Natural killer cell treated with Interleukin-12 subunit alpha and Interleukin-12 subunit beta and Interleukin-15 and Interleukin-18, amount 100 ng/mL, for 72 hours (primary cell): ENCODE data around the gene ENAM. TPM values are rescaled to one million over a fixed set of nuclear protein-coding genes. Genes with fewer than 3 reads are reported as not detected.
"Not testable (repeated sequence)": the region's sequence is repeated elsewhere in the genome, so short reads cannot be mapped to it uniquely, and the experiment has no call there.

Experiments
- ATAC-seq, 2 donors: fragments of 150-1000 bp; cut with Tn5 transposase in 1 of 2; sonication (Bioruptor Pico), chemical (Tn5 transposase) in 1 of 2; 2 replicates each; pipeline ENCODE4 v1.10.0; 2021
- DNase-seq: peaks from one replicate; pipeline ENCODE4 v3.0.0; 2022; ENCODE audit warnings: low spot score
- H3K27ac Mint-ChIP-seq, 2 donors: 1 replicate in 1 of 2; 2 replicates in 1 of 2; pipeline ENCODE4 v1.8.0; 2022; ENCODE audit warnings: mixed read lengths in 2 of 2, mild to moderate bottlenecking in 1 of 2, moderate library complexity in 1 of 2
- H3K27me3 Mint-ChIP-seq, 2 donors: 1 replicate in 1 of 2; 2 replicates in 1 of 2; pipeline ENCODE4 v1.8.0; 2022; ENCODE audit warnings: mixed read lengths in 2 of 2
- H3K36me3 Mint-ChIP-seq: one replicate; pipeline ENCODE4 v1.8.0; 2022; ENCODE audit warnings: mixed read lengths
- H3K4me1 Mint-ChIP-seq, 2 donors: 1 replicate in 1 of 2; 2 replicates in 1 of 2; pipeline ENCODE4 v1.8.0; 2022; ENCODE audit warnings: low read depth in 2 of 2, mixed read lengths in 2 of 2, mild to moderate bottlenecking in 1 of 2
- H3K4me3 Mint-ChIP-seq: one replicate; pipeline ENCODE4 v1.8.0; 2022; ENCODE audit warnings: mixed read lengths
- H3K9me3 Mint-ChIP-seq: 2 replicates; pipeline ENCODE4 v1.8.0; 2022; ENCODE audit warnings: mixed read lengths
- total RNA-seq, 2 donors: library from RNA; stranded (reverse); gene quantifications; one replicate each; pipeline ENCODE4 v1.2.3, GENCODE V29; 2022

Gene ENAM
- total RNA-seq, 2 donors from 2014 or later: not detected

- H3K36me3 Mint-ChIP-seq, H3K4me3 Mint-ChIP-seq, H3K27ac Mint-ChIP-seq, H3K4me1 Mint-ChIP-seq, H3K27me3 Mint-ChIP-seq, ATAC-seq, H3K9me3 Mint-ChIP-seq, DNase-seq: not testable (repeated sequence)
These were observed 22.2 kb downstream of the ENAM start for GRCh38 chr4:70650741-70651140.

GRCh38 chr4:70651864-70652506 lies 23.4 kb downstream of the ENAM start:
- ATAC-seq: no peak
- no peak for DNase-seq
- no peaks in the 10 kb centered on the region for H3K4me1 Mint-ChIP-seq
- H3K9me3 Mint-ChIP-seq: no peaks in the 10 kb centered on the region
- H3K36me3 Mint-ChIP-seq: no peaks in the 10 kb centered on the region
- H3K27ac Mint-ChIP-seq: no peak overlapping the region
- H3K27me3 Mint-ChIP-seq: peaks cover 7 to 8% of the 10 kb centered on the region in 2 donors
- no peak overlapping the region for H3K4me3 Mint-ChIP-seq

GRCh38 chr4:70654605-70655011 lies 26.1 kb downstream of the ENAM start:
- H3K27me3 Mint-ChIP-seq: peaks cover 9 to 19% of the 10 kb centered on the region in 2 donors
- no peak for ATAC-seq
- H3K4me3 Mint-ChIP-seq: no peak overlapping the region
- H3K9me3 Mint-ChIP-seq: no peaks in the 10 kb centered on the region
- no peak for DNase-seq
- H3K4me1 Mint-ChIP-seq: peaks cover 0 to 6% of the 10 kb centered on the region in 2 donors
- no peak overlapping the region for H3K27ac Mint-ChIP-seq
- H3K36me3 Mint-ChIP-seq: no peaks in the 10 kb centered on the region

DNA sequence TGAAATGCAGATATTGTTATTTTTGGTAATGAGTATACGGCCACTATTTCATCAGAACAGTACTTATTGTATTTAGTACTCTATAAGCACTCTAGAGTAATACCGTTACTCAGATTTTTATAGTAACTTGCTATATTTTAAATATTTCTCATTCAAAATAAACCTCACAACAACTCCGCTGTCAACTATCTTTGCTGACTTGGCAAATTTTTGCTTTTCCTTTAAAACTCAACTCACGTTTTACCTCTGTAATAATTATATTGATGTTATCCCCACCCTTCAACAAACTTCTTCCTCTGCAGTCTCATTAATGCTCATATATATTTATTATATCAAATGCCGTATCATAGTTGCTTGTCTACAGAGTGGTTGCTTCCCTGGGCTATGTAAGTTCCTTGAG lies 28.8 kb downstream of the ENAM start:
- H3K27ac Mint-ChIP-seq: no peak overlapping the region
- H3K4me1 Mint-ChIP-seq: peaks cover 0 to 6% of the 10 kb centered on the region in 2 donors
- H3K4me3 Mint-ChIP-seq: no peak overlapping the region
- no peak for DNase-seq
- no peaks in the 10 kb centered on the region for H3K36me3 Mint-ChIP-seq
- no peak for ATAC-seq
- H3K9me3 Mint-ChIP-seq: no peaks in the 10 kb centered on the region
- H3K27me3 Mint-ChIP-seq: peaks cover 9 to 19% of the 10 kb centered on the region in 2 donors

DNA sequence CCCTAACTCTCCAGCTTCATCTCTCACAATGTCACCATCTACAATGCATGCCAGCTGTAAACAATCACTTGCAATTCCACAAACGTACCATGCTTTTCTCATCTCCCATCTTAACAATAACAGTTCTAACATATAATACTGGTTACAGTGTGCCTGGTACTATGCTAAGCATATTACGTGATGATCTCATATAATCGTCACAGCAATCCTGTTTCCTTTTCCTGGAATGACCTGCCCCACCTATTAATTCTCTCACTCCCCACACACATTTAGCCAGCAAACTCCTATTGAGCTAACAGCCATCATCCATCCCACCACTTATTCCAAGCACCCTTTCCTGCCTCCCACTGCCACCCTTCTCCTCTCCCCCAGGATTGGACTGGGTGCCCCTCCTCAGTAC lies 29.9 kb downstream of the ENAM start:
- Mint-ChIP-seq H3K9me3 (no peaks in the 10 kb centered on the region), H3K4me1 (peaks cover 0 to 6% of the 10 kb centered on the region in 2 donors), H3K36me3 (no peaks in the 10 kb centered on the region), H3K4me3 (no peak overlapping the region), H3K27ac (no peak overlapping the region), H3K27me3 (peaks cover 8 to 19% of the 10 kb centered on the region in 2 donors)
- ATAC-seq (no peak), DNase-seq (no peak)

DNA sequence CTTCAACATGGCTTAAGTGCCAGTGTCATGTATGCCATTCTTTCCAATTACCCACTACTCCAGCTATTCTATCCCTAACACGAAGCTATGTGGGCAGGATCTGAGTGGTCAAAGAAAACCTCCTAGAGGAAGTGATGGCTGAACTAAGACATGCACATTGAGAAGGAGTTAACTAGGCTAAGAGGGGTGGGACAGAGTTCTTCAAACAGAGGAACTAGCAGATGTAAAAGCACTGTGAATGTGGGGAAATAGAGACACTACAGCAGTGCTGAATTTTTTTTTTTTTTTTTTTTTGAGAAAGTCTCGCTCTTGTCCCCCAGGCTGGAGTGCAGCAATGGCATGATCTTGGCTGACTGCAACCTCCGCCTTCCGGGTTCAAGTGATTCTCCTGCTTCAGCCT lies 31.6 kb downstream of the ENAM start:
- Mint-ChIP-seq H3K27ac (no peak overlapping the region), H3K4me3 (no peak overlapping the region), H3K36me3 (no peaks in the 10 kb centered on the region), H3K9me3 (no peaks in the 10 kb centered on the region), H3K27me3 (peaks cover 6 to 12% of the 10 kb centered on the region in 2 donors), H3K4me1 (peaks cover 0 to 6% of the 10 kb centered on the region in 2 donors)
- ATAC-seq: no peak
- no peak for DNase-seq

- H3K4me1 Mint-ChIP-seq, H3K27ac Mint-ChIP-seq, H3K9me3 Mint-ChIP-seq, DNase-seq, H3K4me3 Mint-ChIP-seq, H3K36me3 Mint-ChIP-seq: not testable (repeated sequence)
- H3K27me3 Mint-ChIP-seq: peaks cover 6 to 12% of the 10 kb centered on the region in 2 donors
- peak in 1 of 2 donors; percentile 62 for ATAC-seq
These were observed 32.9 kb downstream of the ENAM start for GRCh38 chr4:70661309-70661922.

DNA sequence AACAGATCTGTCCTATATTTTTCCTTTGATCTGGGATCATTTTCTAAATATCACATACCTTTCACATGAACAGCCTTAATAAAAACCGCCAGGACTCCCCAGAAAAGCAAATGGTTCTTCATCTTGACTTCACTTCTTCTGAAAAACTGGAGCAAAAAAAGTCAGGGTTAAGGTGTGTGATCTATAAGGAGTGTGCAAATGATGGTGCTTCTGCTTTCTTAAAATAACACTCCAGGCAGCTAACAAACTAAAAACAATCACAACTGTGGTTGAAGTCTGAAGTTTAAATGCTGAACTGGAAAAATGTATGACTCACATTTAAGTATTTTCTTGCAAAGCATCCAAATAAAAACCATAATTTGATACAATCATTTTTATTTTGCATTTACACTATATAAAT lies 37.8 kb downstream of the ENAM start, which contains the start of gene JCHAIN:
Gene JCHAIN (minus strand): TSS at position 140 of the 400 bp plus-strand sequence. CDS start 18 bp downstream, at position 122.
- H3K27ac Mint-ChIP-seq: no peak within 1 kb of the TSS
- ATAC-seq: no peak
- no peaks in the 10 kb centered on the region for H3K9me3 Mint-ChIP-seq
- no peak for DNase-seq
- H3K27me3 Mint-ChIP-seq: peaks cover 10 to 14% of the 10 kb centered on the region in 2 donors
- H3K36me3 Mint-ChIP-seq: no peaks in the 10 kb centered on the region
- H3K4me1 Mint-ChIP-seq: no peaks in the 10 kb centered on the region
- no peak within 1 kb of the TSS for H3K4me3 Mint-ChIP-seq

DNA sequence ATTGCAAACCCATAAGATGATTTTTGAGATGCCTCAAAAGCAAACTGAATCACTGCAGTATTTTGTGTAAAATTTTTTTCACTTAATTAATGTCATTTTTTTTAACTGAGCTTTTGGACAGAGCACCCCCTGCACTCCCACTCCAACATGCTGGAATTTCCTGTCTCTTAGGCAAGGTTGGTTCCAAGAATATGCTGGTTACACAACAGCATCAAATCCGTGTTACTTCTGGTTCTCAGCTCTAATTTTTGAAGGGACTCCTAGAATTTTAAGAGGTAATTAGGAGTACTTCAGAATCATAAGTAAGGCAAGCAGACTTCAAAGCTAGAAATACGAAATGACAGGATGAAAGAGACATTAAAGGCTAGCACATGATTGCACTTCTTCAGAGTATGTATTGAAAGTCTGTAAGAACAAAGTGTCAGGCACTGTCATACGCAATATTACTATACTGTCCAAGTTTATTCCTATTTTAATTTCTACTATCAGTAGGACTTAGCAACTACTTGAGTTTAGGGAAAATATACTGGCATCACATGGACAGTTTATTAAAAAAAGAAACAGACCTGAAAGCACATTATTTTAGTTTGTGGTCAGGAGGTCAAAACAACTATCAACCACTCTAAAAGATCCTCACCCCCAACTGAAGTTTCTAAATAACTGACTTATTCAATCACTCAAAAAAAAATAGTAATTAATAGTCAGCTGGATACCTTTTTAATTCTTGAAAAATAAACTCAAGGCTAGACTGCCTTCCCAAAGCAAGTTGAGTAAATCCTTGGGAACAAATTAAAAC lies 39.4 kb downstream of the ENAM start:
- Mint-ChIP-seq H3K27ac (no peak overlapping the region), H3K4me1 (no peaks in the 10 kb centered on the region), H3K27me3 (peaks cover 12 to 15% of the 10 kb centered on the region in 2 donors), H3K9me3 (no peaks in the 10 kb centered on the region), H3K36me3 (no peaks in the 10 kb centered on the region), H3K4me3 (no peak overlapping the region)
- ATAC-seq: no peak
- DNase-seq: no peak

DNA sequence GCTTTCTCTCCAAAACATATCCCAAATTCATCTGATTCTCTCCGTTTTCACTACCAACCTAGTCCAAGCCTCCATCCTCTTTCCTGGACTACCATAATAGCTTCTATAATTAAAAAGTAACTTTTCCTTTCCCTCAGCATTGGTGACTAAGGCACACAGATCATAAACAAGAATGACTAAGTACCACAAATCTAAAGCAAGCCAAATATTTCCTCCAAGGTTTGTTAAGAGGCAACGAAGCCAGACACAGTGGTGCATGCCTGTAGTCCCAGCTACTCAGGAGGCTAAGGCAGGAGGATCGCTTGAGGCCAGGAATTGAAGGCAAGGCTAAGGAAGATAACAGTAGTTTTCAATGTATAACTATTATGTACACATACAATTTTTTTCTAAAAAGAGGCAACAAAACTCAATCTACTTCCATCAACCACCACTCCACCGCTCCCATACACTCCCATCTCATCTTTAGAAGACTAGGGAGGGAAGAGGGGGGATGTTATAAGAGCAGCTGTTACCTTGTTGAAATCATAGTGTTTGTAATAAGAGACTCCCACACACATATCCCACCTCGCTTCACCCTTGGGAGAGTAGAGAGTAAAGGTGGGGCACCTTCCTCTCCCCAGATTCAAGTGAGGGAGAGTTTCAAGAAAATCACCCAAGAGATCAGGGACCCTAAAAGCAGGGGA lies 41.9 kb downstream of the ENAM start:
- Mint-ChIP-seq H3K27ac (no peak overlapping the region), H3K9me3 (no peaks in the 10 kb centered on the region), H3K36me3 (no peaks in the 10 kb centered on the region), H3K4me1 (no peaks in the 10 kb centered on the region), H3K4me3 (no peak overlapping the region), H3K27me3 (peaks cover 15 to 23% of the 10 kb centered on the region in 2 donors)
- DNase-seq (no peak), ATAC-seq (no peak)

DNA sequence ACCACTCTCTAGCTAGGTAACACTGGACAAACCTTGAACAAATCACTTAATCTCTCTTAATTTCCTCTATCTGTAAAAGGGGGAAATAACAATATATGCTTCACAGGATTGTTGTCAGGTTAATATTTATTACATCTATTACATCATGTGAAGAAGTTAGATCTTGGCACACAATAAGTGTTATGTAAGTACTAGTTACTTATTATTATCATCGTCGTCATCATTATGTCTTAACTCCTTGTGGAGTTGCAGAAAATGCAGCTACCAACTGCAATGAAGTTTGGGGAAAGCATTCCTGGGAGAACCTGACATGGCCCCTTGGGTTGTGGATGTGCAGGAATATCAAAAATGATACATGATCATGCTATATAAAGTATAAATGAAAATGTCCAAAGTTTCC lies 42.5 kb downstream of the ENAM start:
- Mint-ChIP-seq H3K27ac (no peak overlapping the region), H3K4me1 (no peaks in the 10 kb centered on the region), H3K36me3 (no peaks in the 10 kb centered on the region)

GRCh38 chr4:70674191-70674590 lies 45.6 kb downstream of the ENAM start:
- H3K27ac Mint-ChIP-seq: no peak overlapping the region
- ATAC-seq (no peak), DNase-seq (no peak)

More for the DNA sequence above, 42.5 kb downstream of the ENAM start:
- H3K4me3 Mint-ChIP-seq: no peak overlapping the region
- no peaks in the 10 kb centered on the region for H3K9me3 Mint-ChIP-seq
- DNase-seq (no peak), ATAC-seq (no peak)
- H3K27me3 Mint-ChIP-seq: peaks cover 18 to 23% of the 10 kb centered on the region in 2 donors

GRCh38 chr4:70674731-70675130 lies 46.2 kb downstream of the ENAM start:
- H3K9me3 Mint-ChIP-seq: no peaks in the 10 kb centered on the region
- no peaks in the 10 kb centered on the region for H3K36me3 Mint-ChIP-seq
- peaks cover 23% of the 10 kb centered on the region in 2 donors for H3K27me3 Mint-ChIP-seq
- H3K27ac Mint-ChIP-seq: no peak overlapping the region
- H3K4me1 Mint-ChIP-seq: no peaks in the 10 kb centered on the region
- H3K4me3 Mint-ChIP-seq: no peak overlapping the region
- ATAC-seq (no peak), DNase-seq (no peak)

More at GRCh38 chr4:70674191-70674590, 45.6 kb downstream of the ENAM start:
- Mint-ChIP-seq H3K27me3 (peaks cover 23% of the 10 kb centered on the region in 2 donors), H3K9me3 (no peaks in the 10 kb centered on the region), H3K36me3 (no peaks in the 10 kb centered on the region), H3K4me3 (no peak overlapping the region), H3K4me1 (no peaks in the 10 kb centered on the region)
